Measurements from ENCODE around the gene ZCCHC7. TPM values are rescaled to one million over a fixed set of nuclear protein-coding genes. Genes with fewer than 3 reads are reported as not detected.

The ZCCHC7 gene
- total RNA-seq, 1 experiment from 2014 or later: 31.2 TPM

GRCh38 chr9:37333288-37333687 is 212.9 kb downstream of the ZCCHC7 start:
- DNase-seq (ENCODE audit: low read depth, low spot score): no peak
- no peak overlapping the region for H3K4me3 ChIP-seq (replicated peaks in 1 of 2; ENCODE audit: low read depth in 1 of 2, low read length in 2 of 2)
- no peak for ATAC-seq
- no TSS peak for BruUV-seq (replicated peaks)
- RAD21 ChIA-PET (ENCODE audit: low non-redundant PET in 1 of 2, low total read pairs in 2 of 2, uncharacterized antibody in 2 of 2, unreplicated experiment in 2 of 2): no interaction called here
- no peaks in the 10 kb centered on the region; the same call in 1 of the 2 replicates for H4K20me1 ChIP-seq (ENCODE audit: insufficient read depth)
- H3K27me3 ChIP-seq (ENCODE audit: insufficient read depth, low read length): no peaks in the 10 kb centered on the region
- intact Hi-C loops (cut with micrococcal nuclease): no loop called here
- CTCF ChIA-PET: no interaction called here
- TF ChIP-seq CTCF (IDR thresholded peaks at IDR 0.05 in 2 of 3, conservative IDR thresholded peaks at IDR 0.05 in 1 of 3; ENCODE audit: borderline replicate concordance in 1 of 3, insufficient read depth in 1 of 3, low read depth in 2 of 3, low read length in 2 of 3) (peak in 2 of 3 experiments; percentile 17 to 37; a peak in 3 of 6 replicates), SP1 (IDR thresholded peaks at IDR 0.05; ENCODE audit: low read depth) (no peak)
- POLR2A ChIA-PET: no interaction called here
- H3K79me2 ChIP-seq (ENCODE audit: insufficient read depth, low read length): no peaks in the 10 kb centered on the region
- H3K4me1 ChIP-seq (ENCODE audit: control insufficient read depth in 1 of 2, insufficient read depth in 2 of 2, low read length in 2 of 2): no peaks in the 10 kb centered on the region
- no peaks in the 10 kb centered on the region; a peak in 1 of 4 replicates for H3K36me3 ChIP-seq (ENCODE audit: control insufficient read depth in 1 of 2, insufficient read depth in 2 of 2, low read length in 2 of 2)
- H3K4me2 ChIP-seq (ENCODE audit: low read length): no peak overlapping the region
- H2AFZ ChIP-seq (ENCODE audit: low read depth, low read length, poor library complexity, severe bottlenecking): no peak overlapping the region
- H3K9me3 ChIP-seq (ENCODE audit: control insufficient read depth in 1 of 2, insufficient read depth in 1 of 2, low read depth in 1 of 2, low read length in 2 of 2): no peaks in the 10 kb centered on the region
- no peak overlapping the region for H3K9ac ChIP-seq (ENCODE audit: low read length)
- no peaks in the 10 kb centered on the region for H3K9me2 ChIP-seq (ENCODE audit: insufficient read depth)
- no peak overlapping the region for H3K27ac ChIP-seq (ENCODE audit: low read depth, low read length)

- Histone ChIP-seq H4K20me1 (ENCODE audit: insufficient read depth) (no peaks in the 10 kb centered on the region), H3K79me2 (ENCODE audit: insufficient read depth, low read length) (no peaks in the 10 kb centered on the region), H3K9ac (ENCODE audit: low read length) (no peak overlapping the region), H3K4me3 (replicated peaks in 1 of 2; ENCODE audit: low read depth in 1 of 2, low read length in 2 of 2) (no peak overlapping the region), H3K9me3 (ENCODE audit: control insufficient read depth in 1 of 2, insufficient read depth in 1 of 2, low read depth in 1 of 2, low read length in 2 of 2) (no peaks in the 10 kb centered on the region), H3K9me2 (ENCODE audit: insufficient read depth) (no peaks in the 10 kb centered on the region), H3K4me1 (ENCODE audit: control insufficient read depth in 1 of 2, insufficient read depth in 2 of 2, low read length in 2 of 2) (no peaks in the 10 kb centered on the region), H3K27me3 (ENCODE audit: insufficient read depth, low read length) (no peaks in the 10 kb centered on the region), H3K4me2 (ENCODE audit: low read length) (no peak overlapping the region), H3K27ac (ENCODE audit: low read depth, low read length) (no peak overlapping the region), H2AFZ (ENCODE audit: low read depth, low read length, poor library complexity, severe bottlenecking) (no peak overlapping the region), H3K36me3 (ENCODE audit: control insufficient read depth in 1 of 2, insufficient read depth in 2 of 2, low read length in 2 of 2) (no peaks in the 10 kb centered on the region; a peak in 1 of 4 replicates)
- RAD21 ChIA-PET (ENCODE audit: low non-redundant PET in 1 of 2, low total read pairs in 2 of 2, uncharacterized antibody in 2 of 2, unreplicated experiment in 2 of 2): no interaction called here
- intact Hi-C loops (cut with micrococcal nuclease): no loop called here
- ATAC-seq (no peak), DNase-seq (ENCODE audit: low read depth, low spot score) (no peak)
- POLR2A ChIA-PET: no interaction called here
- no TSS peak for BruUV-seq (replicated peaks)
- CTCF ChIA-PET: no interaction called here
- TF ChIP-seq SIN3A (IDR thresholded peaks at IDR 0.05; ENCODE audit: low read depth) (no peak), FOSL1 (IDR thresholded peaks at IDR 0.05; ENCODE audit: low read depth) (no peak), POLR2AphosphoS5 (IDR thresholded peaks at IDR 0.05; ENCODE audit: low read depth, low read length) (no peak), REST (IDR thresholded peaks at IDR 0.05; ENCODE audit: low read depth) (no peak), ZBTB33 (IDR thresholded peaks at IDR 0.05; ENCODE audit: extremely low read depth, insufficient replicate concordance, low read length) (no peak), JUND (IDR thresholded peaks at IDR 0.05) (no peak), ATF3 (IDR thresholded peaks at IDR 0.05) (no peak), EZH2phosphoT487 (IDR thresholded peaks at IDR 0.05; ENCODE audit: borderline replicate concordance) (no peak), ZNF274 (IDR thresholded peaks at IDR 0.05; ENCODE audit: low read depth, low read length) (no peak), ZFX (IDR thresholded peaks at IDR 0.05) (no peak), EZH2 (IDR thresholded peaks at IDR 0.05) (no peak)
These were observed 214.9 kb downstream of the ZCCHC7 start for GRCh38 chr9:37335238-37335637.

Data from HCT116 (cell line).